RPMI8226 (cell line): Measurements from ENCODE around the gene PKHD1.

Source experiments
- DNase-seq: peaks from one replicate; pipeline ENCODE4 v3.0.0-alpha.2; 2015

PKHD1 gene

DNA sequence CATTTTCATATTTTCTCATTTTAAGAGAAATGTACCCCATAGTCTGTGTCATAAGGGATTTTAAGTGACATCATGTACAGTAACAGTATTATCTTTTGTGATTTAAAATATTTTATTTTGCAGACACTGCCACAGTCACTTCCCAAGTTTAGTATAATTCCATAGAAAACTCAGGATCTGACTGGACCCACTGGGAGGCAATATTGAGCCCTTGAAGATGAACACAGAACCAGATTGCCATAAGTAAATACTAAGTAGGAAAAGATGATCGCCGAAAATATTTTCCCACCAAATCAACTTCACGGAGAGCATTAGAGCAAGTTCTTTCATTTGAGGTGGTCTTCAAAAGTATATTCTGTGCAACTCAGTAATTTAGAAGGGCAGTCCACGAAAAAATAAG, 17.6 kb upstream of the PKHD1 start:
- no peak for DNase-seq

DNA sequence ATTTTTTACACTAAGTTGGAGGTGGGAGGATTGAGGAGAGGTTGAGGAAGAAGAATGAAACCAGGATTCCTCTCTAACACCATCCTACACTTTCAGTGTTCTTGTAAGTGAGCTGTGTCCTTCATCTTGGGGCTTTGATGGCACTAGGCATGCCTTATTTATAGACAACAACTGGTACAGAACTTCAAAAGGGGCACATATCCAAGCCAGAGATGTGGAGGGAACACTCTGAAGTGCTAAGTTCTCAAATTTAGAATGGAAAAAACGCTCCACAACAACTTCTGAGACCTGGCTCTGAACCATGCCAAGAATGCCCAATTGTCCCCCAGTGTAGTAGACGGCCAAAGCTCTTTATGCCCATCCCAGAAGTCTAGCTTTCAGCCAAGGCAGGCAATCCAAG, 16.2 kb upstream of the PKHD1 start:
- DNase-seq, result no peak

DNA sequence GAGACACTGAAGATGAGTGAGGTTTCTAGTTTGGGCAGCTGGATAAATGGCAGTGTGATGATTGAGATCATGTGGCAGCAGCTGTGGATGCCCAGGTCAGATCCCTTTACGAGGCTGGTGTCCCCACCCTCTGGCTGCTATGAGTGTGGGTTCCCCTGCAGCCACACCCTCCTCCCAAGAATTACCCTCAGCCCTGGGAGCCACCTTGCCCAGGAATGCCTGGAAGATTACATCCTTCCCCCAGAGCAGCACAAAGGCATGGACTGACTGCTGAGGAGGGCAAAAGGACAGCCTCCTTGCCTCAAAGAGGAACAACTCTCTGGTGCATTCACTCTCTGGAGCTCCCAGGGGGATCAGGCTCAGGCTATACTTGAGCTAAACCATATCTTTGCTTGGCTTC, 15.0 kb upstream of the PKHD1 start:
- no peak for DNase-seq

DNA sequence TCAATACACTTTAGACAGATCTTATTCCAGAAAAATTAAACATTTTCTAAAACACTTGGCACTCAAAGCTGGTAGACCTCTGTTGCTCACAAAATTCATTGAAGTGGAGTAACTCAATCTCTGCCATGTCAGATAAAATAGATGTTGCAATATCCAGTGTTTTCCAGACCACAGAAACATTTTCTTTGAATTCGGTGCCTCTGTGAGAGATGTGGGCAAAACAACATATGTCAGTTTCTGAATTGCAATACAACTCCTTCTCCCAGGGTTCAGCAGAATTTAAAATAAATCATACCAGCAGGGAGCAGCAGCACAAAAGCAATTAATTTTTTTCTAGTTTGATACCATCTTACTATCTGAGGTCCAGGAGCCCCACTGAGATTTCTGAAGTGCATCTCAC, 11.3 kb upstream of the PKHD1 start:
- DNase-seq, result no peak

DNA sequence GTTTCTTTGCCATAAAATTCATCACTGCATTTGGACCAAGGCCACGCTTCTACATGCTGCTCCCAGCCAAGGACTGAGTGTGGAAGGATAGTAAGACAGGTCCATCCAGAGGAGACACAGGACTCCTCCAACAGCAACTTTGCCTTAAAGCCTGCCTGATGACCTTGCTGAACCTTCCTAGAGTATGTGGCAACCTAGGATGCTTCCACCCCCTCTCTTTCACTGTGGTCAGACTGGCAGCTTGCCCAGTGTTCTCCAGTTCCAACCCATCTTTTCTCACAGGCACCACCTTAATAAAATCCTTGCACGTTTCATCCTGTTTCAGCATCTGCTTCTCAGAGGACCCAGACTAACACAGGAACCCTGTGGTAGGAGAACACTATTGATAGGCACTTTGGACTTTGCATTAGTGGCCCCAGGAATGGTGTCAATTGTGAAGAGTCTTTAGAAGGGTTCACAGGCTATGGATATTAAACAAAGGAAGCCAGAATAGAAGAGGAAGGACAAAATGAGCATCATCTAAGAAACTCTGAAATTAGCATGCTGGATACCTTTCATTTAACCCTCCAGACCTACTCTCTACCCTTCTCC, 2.4 kb upstream of the PKHD1 start:
- peak; percentile 37 for DNase-seq

DNA sequence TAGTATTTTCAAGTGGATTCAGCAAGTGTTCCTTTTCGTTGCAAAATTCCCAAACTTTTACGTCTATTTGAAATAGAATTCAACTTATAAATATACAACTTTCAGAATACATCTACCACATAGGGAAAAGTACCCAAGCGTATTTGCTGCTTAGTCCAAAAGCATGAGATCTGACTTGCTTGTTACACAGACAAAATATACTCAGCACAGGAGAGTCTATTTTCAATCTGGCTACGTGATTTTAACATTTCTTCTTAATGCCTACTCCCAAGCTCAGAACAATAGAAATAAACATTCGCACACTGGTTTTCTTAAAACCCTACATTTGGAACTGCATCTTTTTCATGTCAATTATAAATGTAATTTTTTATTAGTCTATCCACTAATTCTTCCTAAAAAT, 672 bp downstream of the PKHD1 start:
- no peak for DNase-seq

DNA sequence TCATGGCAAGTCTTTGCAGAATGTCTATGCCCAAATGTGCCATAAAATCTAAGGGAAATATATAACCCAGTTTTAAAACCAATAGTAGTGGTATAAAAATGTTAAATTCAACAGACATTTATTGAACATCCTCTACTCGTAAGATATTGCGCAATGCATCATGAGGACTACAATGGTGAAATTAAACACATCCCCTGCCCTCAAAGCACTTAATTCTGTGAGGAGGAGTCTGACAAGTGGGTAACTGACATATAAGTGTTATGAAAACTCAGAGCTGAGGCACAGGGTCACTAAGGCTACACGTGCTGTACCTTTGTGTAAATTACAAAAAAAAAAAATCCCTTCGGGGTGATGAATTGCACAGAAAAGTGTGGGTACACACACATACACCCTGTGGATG, 6.2 kb downstream of the PKHD1 start:
- no peak for DNase-seq

DNA sequence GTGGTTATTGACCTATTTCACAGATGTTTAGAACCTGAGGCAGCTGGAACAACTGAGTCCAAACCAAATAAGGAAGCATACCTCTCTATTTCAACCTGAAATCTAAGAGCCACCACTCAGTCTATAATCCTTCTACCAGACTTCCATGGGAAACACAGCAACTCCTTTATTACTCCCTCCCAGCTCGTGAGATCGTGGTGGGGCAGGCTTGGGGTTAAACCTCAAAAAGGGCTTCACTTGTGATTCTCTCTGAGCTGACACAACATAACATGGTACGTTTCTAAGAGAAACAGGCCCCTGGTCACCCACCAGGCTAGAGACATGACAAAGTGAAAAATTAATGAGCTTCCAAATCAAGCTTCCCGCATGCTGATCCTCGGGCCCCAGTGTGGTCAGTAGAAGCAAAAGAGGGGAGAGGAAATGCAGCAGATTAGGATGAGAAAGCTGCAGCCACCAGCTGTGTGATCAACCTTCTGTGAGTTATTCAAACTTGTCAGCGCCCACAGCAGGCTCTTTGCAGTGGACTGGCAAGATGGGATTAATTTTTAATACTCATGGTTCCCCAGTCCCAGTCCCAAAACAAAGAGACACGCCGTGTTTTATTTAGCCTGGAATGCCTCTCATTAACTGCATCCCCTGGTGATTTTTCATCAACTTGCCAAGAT, 9.3 kb downstream of the PKHD1 start:
- no peak for DNase-seq

DNA sequence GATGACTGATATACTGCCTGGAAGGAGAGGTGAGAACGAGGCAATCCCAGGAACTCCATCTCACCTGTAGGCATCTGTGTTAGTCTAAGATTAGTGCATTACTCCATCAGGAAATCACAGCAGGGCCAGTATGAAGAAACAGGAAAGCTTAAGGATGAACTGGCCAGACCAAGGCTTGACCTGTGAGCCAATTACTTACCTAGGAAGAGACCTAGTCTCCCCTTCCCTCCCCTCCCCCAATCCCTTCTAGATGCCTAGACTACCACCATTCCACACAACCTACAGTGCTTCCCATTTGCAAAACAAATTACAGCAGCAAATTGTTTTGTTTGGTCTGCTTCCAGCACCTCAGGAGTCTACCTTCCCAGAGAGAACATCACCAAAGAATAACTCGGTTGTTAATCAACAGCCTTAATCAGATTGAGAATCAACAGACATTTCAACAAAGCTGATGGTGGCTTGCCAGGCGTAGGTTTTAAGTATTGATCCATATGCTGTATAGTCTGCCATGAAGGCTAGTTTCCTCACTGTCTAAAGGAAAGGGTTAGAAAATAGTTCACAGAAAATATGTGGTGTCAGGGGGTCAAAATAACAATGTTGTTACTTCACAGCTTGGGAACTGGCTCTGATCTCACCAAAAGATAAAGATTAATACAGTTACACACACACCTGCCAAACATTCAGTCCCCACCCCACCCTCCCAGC, 10.1 kb downstream of the PKHD1 start:
- no peak for DNase-seq

DNA sequence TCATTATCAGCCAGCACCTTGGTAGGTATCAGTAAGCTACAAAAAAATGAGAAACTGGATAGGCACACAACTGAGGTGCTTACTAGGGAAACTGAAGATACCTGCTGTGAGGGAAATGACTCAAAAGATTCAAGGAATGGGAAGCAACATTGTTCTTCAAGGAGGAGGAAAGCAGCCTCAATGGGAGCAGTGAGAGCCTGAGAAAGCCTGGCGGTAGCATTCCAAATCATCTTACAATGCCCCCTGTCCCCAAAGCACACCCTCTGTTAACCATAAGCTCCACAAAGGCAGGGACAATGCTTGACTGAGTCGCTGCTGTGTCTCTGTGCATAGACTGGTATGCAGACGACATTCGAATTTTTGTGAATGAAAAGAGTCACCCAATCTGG, 10.6 kb downstream of the PKHD1 start:
- DNase-seq, result no peak

DNA sequence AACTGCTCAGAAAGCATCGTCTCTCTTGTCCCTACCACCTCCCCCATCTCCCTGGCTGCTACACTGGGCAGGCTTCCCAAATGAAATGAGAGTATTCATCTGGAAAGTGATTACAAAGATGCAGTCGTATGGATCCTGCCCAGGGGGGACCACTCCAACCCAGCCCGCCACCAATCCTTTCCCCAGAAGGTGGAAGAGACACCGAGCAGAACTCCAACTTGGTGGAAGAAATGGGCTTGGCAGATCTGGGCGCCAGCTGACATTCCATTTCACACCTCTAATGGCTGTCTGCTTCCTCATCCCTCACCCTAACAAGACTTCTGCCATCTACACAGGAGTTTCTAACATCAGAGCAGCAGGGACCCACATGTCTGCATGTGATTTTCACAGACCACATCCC, 12.7 kb downstream of the PKHD1 start:
- DNase-seq, result no peak

DNA sequence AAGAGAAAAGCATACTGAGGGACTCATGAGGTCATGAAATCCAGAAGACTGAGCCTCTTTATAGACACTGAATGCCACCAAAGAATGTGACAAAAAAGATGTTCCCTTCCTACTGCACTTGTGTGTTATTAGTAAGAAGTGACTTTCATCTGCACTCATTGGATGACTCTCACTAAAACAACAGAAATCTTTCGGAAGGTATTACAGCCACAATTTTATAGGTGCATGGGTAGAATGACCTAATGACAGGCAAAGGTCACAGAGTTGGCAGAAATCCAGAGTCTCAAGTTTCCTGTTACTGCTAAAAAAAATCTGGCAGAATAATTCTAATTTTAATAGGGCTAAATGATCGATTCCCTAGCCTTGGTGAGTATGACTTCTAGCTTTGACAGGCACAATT, 13.3 kb downstream of the PKHD1 start:
- DNase-seq, result no peak

DNA sequence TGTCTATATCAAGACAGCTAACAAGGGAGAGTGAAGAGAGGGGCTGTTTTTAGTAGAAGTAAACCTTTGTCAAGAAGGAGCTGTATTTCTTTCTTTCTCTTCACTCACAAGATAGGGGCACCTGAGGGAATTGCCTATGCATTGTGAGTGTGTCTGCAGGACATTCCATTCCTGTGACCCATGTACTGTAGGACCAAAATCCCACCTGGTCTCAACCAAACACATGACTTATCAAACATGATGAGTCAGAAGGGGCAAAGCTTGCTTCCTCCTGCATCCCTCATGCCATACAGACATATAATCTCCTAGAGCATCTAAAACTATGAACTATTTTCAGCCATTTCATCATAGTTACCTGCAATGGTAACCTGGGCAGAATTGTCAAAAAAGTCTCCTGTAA, 21.8 kb downstream of the PKHD1 start:
- DNase-seq, result no peak

DNA sequence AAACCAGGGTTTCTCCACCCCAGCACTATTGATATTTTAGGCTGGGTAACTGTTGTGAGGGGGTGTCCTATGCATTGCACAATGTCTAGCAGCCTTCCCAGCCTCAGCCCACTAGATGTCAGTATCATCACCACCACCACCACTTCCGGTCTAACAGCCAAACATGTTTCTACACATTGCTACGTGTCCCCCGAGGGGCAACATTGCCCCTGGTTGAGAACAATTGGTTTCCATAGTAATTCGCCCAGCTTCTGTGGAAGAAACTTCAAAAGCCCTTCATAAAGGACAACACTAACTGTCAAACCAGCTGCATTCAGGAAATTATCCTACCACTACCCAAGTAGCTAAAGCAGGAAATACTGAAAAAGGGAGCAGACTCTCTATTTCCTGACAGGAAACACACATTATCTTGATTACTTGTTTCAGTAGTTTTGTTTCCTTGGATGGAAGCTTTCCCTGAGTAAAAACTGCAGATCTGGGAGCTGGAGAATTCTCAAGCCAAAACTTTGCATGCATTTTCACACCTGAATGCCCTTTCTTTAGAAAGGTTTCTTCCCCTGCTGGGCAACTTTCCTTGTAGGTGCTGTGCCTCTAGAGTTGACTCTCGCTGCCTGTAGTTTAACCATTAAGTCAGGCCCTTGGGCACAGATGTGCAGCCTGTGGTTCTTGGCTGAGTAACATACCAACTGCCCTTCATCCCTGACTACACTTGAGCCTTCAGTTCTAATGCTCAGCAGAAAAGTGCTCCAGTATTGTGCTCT, 23.6 kb downstream of the PKHD1 start:
- peak; percentile 54 for DNase-seq

DNA sequence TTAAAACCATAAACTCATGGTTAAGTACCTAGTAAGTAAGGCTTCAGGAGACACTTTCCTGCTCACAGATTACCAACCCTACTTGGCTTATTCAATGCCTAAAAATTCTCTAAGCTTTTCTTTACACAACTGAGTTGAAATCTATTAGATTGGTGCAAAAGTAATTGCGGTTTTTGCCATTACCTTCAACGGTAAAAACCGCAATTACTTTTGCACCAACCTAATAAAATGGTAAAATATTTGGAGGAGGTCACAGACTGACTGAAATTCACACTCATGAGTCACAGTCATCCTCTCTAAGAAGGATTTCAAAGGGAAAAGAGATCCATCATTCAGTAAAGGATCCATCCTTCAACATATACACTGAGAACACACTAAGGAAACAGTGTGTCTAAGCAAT, 25.9 kb downstream of the PKHD1 start:
- DNase-seq, result no peak

DNA sequence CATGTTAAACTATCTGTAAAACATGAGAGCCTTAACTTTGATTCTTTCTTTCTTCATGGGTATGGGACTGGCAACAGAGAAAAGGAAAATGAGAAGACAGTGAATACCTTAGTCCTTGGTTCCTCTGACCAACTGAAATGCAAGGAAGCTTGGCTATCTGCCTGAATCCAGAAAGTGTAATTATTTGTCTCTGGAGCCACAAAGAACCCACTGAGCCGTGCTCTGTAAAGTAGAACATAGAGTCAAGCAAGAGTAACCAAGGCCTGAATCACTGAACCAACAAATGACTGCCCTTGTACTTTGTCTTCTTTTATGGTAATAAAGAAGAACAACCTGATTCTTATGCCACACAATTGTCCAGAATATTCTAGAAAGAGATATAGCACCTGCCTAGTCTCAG, 27.6 kb downstream of the PKHD1 start:
- DNase-seq, result no peak

DNA sequence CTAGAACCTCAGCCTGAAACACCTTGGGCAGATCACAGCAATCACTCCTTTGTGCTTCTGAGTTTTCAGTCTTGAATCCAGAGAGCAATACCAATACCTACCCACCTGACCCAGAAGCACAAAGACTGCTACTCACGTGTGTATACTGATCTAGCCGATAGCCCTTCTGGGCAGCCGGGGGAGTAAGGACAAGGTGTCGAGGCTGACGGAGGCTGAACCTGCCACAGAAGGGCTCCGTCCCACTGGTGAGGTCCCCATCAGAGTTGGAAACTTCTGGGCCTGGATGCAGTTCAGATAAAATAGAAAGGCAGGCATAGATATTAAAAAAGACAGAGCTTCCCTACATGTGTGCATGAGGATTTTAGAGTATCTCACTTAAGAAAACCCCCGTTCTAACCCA, 32.0 kb downstream of the PKHD1 start:
- no peak for DNase-seq

DNA sequence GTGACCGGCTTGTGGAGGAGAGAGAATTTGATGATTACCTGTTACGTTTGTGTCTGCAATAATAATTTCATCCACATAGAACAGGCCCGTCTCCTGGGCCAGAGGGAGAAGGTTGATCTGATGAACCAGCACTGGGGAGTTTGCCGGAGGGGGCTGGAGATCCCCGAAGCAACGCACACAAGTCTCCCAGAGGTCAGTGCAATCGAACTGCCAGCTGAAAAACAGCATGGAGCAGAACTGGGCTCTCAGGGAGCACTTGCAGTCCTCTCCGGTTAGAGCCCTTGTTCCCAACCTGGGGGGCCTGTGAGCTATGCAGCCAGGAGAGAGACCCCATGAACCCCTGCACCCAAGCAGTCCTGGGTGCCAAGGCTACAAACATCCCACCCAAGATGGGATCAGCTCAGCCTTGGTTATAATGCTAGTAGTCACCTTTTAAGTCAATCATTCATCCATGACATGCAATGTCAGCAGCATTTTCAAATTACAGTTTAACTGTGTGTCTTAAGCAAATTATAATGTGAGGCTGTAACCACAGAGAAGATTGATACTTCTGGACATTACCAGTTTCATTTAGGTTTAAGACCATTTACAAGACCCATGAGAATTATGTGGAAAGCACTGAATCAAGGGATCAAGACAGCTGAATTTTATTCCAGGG, 34.2 kb downstream of the PKHD1 start:
- DNase-seq, result no peak

DNA sequence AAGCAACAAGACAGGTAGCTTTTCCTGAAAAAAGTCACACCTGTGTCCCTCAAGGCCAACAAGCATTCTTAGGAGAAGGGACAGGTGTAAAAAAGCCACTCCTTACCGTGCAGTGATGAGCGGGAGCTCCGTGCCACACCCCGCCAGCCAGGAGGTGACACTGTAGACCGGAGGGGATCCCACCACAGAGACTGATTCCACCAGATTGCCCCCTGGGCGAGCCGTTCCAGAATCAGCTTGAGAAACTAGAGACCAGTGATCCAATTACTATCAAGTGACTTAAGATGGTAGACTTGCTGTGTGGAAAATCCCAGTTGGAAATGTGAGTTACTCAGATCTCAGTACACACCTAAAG, 37.4 kb downstream of the PKHD1 start:
- DNase-seq, result no peak

DNA sequence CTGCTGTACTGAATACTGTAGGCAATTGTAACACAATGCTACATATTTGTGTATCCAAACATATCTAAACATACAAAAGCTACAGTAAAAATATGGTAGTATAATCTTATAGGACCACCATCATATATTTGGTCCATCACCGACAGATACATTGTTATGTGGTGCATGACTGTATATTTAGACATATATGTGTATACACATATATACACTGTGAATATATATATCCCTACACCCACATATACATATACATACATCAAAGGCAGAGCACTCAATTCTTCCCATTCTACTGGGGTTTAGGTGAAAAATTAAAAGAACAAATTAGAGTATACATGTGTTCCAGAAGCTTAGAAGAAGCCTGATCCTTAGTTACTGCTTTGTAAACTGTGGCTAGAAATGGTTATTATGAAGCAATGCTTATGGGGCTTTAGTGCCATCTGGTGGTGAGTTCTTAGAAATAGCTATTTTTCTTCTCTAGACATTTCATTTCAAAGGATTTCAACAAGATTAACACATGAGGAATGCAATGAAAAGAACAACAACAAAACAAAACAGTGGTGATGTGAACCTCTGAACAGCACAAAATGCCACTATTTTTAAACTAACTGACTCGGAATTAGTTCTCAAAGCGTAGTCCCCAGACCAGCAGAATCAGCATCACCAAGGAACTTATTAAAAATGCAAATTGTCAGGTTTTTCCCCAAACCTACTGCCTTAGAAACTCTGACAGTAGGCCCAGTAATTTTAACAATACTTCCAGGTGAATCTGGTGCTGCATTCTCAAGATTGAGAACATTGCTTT, 38.0 kb downstream of the PKHD1 start:
- DNase-seq, result peak; percentile 45

DNA sequence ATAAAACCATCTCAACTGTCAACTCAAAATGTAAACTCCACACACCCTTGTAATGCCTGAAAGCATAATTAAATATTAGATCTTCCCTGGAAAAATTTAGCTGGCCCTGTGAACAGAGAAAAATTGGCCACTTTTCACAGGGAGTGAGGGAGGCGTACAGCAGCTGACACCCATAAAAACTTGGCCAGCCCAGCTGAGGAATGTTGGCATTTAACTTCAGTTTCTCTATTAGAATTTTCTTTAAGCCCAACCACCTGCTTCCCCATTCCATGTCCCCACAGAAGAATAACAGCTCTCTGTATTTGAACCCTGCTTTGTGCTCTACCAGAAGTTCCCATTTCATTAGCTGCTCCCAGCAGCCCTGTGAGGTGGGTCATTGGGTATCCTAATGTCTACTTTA, 41.0 kb downstream of the PKHD1 start:
- DNase-seq, result no peak

DNA sequence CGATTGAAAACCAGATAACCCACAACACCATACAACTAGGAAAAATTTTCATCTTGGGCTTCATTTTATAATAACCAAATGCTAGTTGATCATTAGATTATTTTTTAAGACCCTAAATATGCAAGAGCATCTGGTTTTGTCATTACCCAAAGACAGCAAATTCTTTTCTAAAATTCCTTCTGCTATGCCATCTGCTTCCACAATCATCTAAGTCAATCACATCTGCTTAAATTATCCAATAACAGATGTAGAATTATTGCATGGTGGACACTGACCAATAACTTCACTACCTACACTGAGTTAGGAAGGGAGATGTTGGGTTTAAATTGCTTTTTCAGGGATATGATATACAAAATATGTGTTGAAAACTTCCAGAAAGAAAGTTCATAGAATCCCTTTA, 41.9 kb downstream of the PKHD1 start:
- DNase-seq, result no peak

DNA sequence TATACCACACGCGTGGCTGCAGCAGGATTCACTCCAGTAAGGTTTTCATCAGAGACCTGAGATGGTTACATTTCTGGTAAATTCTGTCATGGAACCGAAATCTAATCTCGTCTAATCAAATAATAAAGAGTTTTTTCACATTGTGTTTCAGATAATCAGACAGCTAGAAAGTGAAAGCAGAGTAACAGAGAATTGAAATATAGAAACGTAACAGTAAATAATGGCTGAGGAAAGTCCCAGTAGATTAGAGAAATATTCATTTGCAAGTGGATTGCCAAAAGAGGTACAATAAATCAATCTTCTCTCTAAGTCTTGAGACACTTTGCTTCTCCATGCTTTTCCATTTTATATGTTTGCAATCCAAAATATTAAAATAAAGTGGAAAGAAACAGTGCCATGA, 42.4 kb downstream of the PKHD1 start:
- no peak for DNase-seq
